Neural progenitor cell (in vitro differentiated cells): ENCODE data around the gene AK8. TPM values are rescaled to one million over a fixed set of nuclear protein-coding genes. Genes with fewer than 3 reads are reported as not detected.

Experiments
- DNase-seq: peaks from one replicate; pipeline ENCODE4 v3.0.0-alpha.2; 2016; ENCODE audit warnings: low spot score
- H2AFZ ChIP-seq: fragments of 200-600 bp; sonication (generic); replicated peaks from 2 replicates; pipeline ENCODE4 v1.6.1; 2016; ENCODE audit warnings: antibody characterized with exemption
- H3F3A ChIP-seq: fragments of 200-600 bp; sonication (generic); 2 replicates; pipeline ENCODE4 v1.6.1; 2016; ENCODE audit warnings: antibody characterized with exemption, low read depth
- H3K27ac ChIP-seq: fragments of 200-600 bp; sonication (generic); 2 replicates; pipeline ENCODE4 v1.5.1; 2016; ENCODE audit warnings: mild to moderate bottlenecking
- H3K27me3 ChIP-seq: fragments of 200-600 bp; sonication (generic); 2 replicates; pipeline ENCODE4 v1.6.1; 2016; ENCODE audit warnings: mild to moderate bottlenecking, moderate library complexity
- H3K36me3 ChIP-seq: fragments of 200-600 bp; sonication (generic); 2 replicates; pipeline ENCODE4 v1.5.1; 2016
- H3K4me1 ChIP-seq: fragments of 200-600 bp; sonication (generic); 2 replicates; pipeline ENCODE4 v1.6.1; 2016; ENCODE audit warnings: mixed run types
- H3K4me2 ChIP-seq: fragments of 200-600 bp; sonication (generic); 2 replicates; pipeline ENCODE4 v1.6.1; 2016
- H3K4me3 ChIP-seq: fragments of 200-600 bp; sonication (generic); 2 replicates; pipeline ENCODE4 v1.5.1; 2016
- H3K79me2 ChIP-seq: fragments of 200-600 bp; sonication (generic); 2 replicates; pipeline ENCODE4 v1.6.1; 2016; ENCODE audit warnings: low read depth
- H3K9ac ChIP-seq: fragments of 200-600 bp; sonication (generic); 2 replicates; pipeline ENCODE4 v1.6.1; 2016
- H3K9me3 ChIP-seq: fragments of 200-600 bp; sonication (generic); 2 replicates; pipeline ENCODE4 v1.5.1; 2016; ENCODE audit warnings: low read depth
- H4K20me1 ChIP-seq: fragments of 200-600 bp; sonication (generic); 2 replicates; pipeline ENCODE4 v1.6.1; 2016; ENCODE audit warnings: low read depth
- H3K27ac Mint-ChIP-seq: 3 replicates; pipeline ENCODE4 v1.8.0; 2021; ENCODE audit warnings: mixed read lengths
- H3K27me3 Mint-ChIP-seq: 2 replicates; pipeline ENCODE4 v1.8.0; 2022; ENCODE audit warnings: low read depth, mild to moderate bottlenecking, inconsistent platforms, moderate library complexity, mixed read lengths; ENCODE audit not compliant: insufficient read depth
- H3K36me3 Mint-ChIP-seq: 3 replicates; pipeline ENCODE4 v1.8.0; 2021; ENCODE audit warnings: mixed read lengths
- H3K4me1 Mint-ChIP-seq: 3 replicates; pipeline ENCODE4 v1.8.0; 2021; ENCODE audit warnings: mixed read lengths
- H3K4me3 Mint-ChIP-seq: 3 replicates; pipeline ENCODE4 v1.8.0; 2021; ENCODE audit warnings: mild to moderate bottlenecking, moderate library complexity, mixed read lengths
- H3K9me3 Mint-ChIP-seq: 3 replicates; pipeline ENCODE4 v1.8.0; 2020; ENCODE audit warnings: mixed read lengths
- EZH2 ChIP-seq: fragments of 200-600 bp; sonication (generic); IDR thresholded peaks from 2 replicates; pipeline ENCODE4 v1.6.1; 2017; ENCODE audit warnings: antibody characterized with exemption, mild to moderate bottlenecking, moderate library complexity
- EZH2phosphoT487 ChIP-seq: fragments of 200-600 bp; sonication (generic); IDR thresholded peaks from 2 replicates; pipeline ENCODE4 v1.6.1; 2017; ENCODE audit warnings: antibody characterized with exemption
- total RNA-seq: library from RNA; depleted of rRNA; stranded (reverse); fragments of >200 nt; gene quantifications from 2 replicates; pipeline ENCODE4 v1.2.3, GENCODE V29; 2015; ENCODE audit warnings: low replicate concordance
- TF ChIP-seq, protein P1 (sequence below): fragments of 200-600 bp; sonication (generic); IDR thresholded peaks from 2 replicates; pipeline ENCODE4 v1.5.1; 2017; ENCODE audit warnings: antibody characterized with exemption, mild to moderate bottlenecking

AK8 gene
- total RNA-seq, 1 donor from 2014 or later: 0.43 TPM

DNA sequence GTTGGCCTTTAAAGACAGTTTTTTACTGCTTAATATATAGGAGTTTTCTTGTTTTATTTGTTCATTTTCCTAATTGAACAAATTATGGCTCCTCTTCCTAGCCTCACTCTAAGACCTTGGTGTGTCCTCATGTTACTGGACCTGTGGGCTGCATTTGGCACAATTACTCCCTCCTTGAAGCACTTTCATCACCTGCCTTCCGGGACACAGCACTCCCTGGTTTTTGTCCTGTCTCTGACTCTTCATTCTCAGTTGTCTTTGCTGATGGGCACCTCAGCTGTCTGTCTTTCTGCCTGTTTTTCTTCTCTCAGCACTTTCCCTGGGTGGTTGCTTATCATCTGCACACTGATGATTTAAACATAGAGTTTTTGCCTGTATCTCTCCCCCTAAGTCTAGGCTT lies 194.2 kb downstream of the AK8 start:
- H3K9me3 Mint-ChIP-seq: no peaks in the 10 kb centered on the region
- no peaks in the 10 kb centered on the region for H3K27me3 Mint-ChIP-seq
- Histone ChIP-seq H3F3A (no peaks in the 10 kb centered on the region), H3K9ac (no peak overlapping the region), H3K79me2 (peaks cover 54% of the 10 kb centered on the region), H3K4me2 (no peak overlapping the region), H2AFZ (no peak overlapping the region), H3K36me3 (peaks cover 19% of the 10 kb centered on the region), H4K20me1 (peaks cover 79% of the 10 kb centered on the region), H3K27me3 (no peaks in the 10 kb centered on the region), H3K9me3 (no peaks in the 10 kb centered on the region), H3K27ac (no peak overlapping the region), H3K4me3 (no peak overlapping the region), H3K4me1 (no peaks in the 10 kb centered on the region)
- H3K27ac Mint-ChIP-seq: no peak overlapping the region
- TF ChIP-seq, protein P1, sequence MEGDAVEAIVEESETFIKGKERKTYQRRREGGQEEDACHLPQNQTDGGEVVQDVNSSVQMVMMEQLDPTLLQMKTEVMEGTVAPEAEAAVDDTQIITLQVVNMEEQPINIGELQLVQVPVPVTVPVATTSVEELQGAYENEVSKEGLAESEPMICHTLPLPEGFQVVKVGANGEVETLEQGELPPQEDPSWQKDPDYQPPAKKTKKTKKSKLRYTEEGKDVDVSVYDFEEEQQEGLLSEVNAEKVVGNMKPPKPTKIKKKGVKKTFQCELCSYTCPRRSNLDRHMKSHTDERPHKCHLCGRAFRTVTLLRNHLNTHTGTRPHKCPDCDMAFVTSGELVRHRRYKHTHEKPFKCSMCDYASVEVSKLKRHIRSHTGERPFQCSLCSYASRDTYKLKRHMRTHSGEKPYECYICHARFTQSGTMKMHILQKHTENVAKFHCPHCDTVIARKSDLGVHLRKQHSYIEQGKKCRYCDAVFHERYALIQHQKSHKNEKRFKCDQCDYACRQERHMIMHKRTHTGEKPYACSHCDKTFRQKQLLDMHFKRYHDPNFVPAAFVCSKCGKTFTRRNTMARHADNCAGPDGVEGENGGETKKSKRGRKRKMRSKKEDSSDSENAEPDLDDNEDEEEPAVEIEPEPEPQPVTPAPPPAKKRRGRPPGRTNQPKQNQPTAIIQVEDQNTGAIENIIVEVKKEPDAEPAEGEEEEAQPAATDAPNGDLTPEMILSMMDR: no peak
- TF ChIP-seq EZH2 (no peak), EZH2phosphoT487 (no peak)
- peaks cover 55% of the 10 kb centered on the region for H3K36me3 Mint-ChIP-seq
- no peak overlapping the region for H3K4me3 Mint-ChIP-seq
- no peaks in the 10 kb centered on the region for H3K4me1 Mint-ChIP-seq
- DNase-seq: no peak

GRCh38 chr9:132681561-132681960 lies 196.5 kb downstream of the AK8 start:
- H3K36me3 Mint-ChIP-seq: peaks cover 54% of the 10 kb centered on the region
- no peak overlapping the region for H3K4me2 ChIP-seq

DNA sequence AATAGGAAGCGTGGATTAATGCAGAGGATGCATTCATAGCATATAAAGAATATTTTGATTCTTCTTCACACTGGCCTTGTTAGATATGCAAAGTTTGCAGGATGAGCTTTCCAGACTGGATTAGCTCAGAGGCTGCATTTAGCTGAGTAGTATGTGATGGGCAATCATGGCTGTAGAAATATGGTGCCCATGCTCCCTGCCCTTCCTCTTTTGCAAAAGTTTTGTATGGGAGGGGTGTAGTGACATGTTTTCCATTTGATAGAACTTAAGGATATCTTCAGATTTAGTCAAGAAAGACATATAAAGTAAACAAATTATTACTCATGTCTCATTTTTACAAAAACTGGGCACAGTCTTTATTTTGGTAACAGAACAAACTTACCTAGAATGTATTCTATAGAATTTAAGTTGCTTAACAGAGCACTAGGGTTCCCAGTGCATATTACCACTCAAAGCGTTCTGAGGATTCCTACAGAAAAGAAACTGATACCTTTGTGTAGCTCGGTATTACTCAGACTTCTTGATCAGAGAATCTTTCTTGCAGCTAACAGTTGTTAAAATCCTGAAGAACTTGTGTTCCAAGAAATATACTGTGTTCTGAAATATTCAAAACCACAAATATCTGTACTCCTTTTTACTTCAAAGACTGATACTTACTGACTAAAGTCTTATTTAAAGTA lies 198.0 kb downstream of the AK8 start:
- H3K36me3 ChIP-seq: peaks cover 7% of the 10 kb centered on the region
- no peaks in the 10 kb centered on the region for H3K4me1 ChIP-seq
- TF ChIP-seq, protein P1: no peak
- no peak for TF ChIP-seq EZH2phosphoT487
- no peak for TF ChIP-seq EZH2

More at GRCh38 chr9:132681561-132681960, 196.5 kb downstream of the AK8 start:
- Mint-ChIP-seq H3K4me3 (no peak overlapping the region), H3K27ac (no peak overlapping the region), H3K9me3 (no peaks in the 10 kb centered on the region), H3K4me1 (no peaks in the 10 kb centered on the region), H3K27me3 (no peaks in the 10 kb centered on the region)
- no peaks in the 10 kb centered on the region for H3F3A ChIP-seq
- no peaks in the 10 kb centered on the region for H3K27me3 ChIP-seq
- DNase-seq: no peak
- H3K4me3 ChIP-seq: no peak overlapping the region
- no peak overlapping the region for H2AFZ ChIP-seq
- no peak overlapping the region for H3K9ac ChIP-seq
- H3K9me3 ChIP-seq: no peaks in the 10 kb centered on the region
- H3K27ac ChIP-seq: no peak overlapping the region
- no peak for TF ChIP-seq EZH2phosphoT487
- TF ChIP-seq, protein P1: no peak
- no peak for TF ChIP-seq EZH2
- H3K4me1 ChIP-seq: no peaks in the 10 kb centered on the region
- H4K20me1 ChIP-seq: peaks cover 88% of the 10 kb centered on the region
- peaks cover 77% of the 10 kb centered on the region for H3K79me2 ChIP-seq
- H3K36me3 ChIP-seq: peaks cover 11% of the 10 kb centered on the region

More for the DNA sequence above, 198.0 kb downstream of the AK8 start:
- Mint-ChIP-seq H3K36me3 (peaks cover 49% of the 10 kb centered on the region), H3K27ac (no peak overlapping the region), H3K4me3 (no peak overlapping the region), H3K27me3 (no peaks in the 10 kb centered on the region), H3K4me1 (no peaks in the 10 kb centered on the region), H3K9me3 (no peaks in the 10 kb centered on the region)
- H3K79me2 ChIP-seq: peaks cover 90% of the 10 kb centered on the region
- no peak overlapping the region for H3K4me3 ChIP-seq
- peaks cover 94% of the 10 kb centered on the region for H4K20me1 ChIP-seq
- H3F3A ChIP-seq: no peaks in the 10 kb centered on the region
- H3K27ac ChIP-seq: no peak overlapping the region
- no peak overlapping the region for H2AFZ ChIP-seq
- H3K9ac ChIP-seq: no peak overlapping the region
- H3K9me3 ChIP-seq: no peaks in the 10 kb centered on the region
- H3K27me3 ChIP-seq: no peaks in the 10 kb centered on the region
- DNase-seq: no peak
- H3K4me2 ChIP-seq: no peak overlapping the region
